GM10266 (cell line): ENCODE measurements around the gene ZG16B.

Experiments
- DNase-seq: peaks from one replicate; pipeline ENCODE4 v3.0.0; 2012; ENCODE audit errors: extremely low spot score
- CTCF ChIP-seq: IDR thresholded peaks from 2 replicates; pipeline ENCODE4 v1.5.1; 2012; ENCODE audit warnings: mild to moderate bottlenecking, low read depth; ENCODE audit not compliant: control insufficient read depth, insufficient read depth; ENCODE audit errors: missing control alignments

Gene ZG16B, protein sequence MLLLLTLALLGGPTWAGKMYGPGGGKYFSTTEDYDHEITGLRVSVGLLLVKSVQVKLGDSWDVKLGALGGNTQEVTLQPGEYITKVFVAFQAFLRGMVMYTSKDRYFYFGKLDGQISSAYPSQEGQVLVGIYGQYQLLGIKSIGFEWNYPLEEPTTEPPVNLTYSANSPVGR

DNA sequence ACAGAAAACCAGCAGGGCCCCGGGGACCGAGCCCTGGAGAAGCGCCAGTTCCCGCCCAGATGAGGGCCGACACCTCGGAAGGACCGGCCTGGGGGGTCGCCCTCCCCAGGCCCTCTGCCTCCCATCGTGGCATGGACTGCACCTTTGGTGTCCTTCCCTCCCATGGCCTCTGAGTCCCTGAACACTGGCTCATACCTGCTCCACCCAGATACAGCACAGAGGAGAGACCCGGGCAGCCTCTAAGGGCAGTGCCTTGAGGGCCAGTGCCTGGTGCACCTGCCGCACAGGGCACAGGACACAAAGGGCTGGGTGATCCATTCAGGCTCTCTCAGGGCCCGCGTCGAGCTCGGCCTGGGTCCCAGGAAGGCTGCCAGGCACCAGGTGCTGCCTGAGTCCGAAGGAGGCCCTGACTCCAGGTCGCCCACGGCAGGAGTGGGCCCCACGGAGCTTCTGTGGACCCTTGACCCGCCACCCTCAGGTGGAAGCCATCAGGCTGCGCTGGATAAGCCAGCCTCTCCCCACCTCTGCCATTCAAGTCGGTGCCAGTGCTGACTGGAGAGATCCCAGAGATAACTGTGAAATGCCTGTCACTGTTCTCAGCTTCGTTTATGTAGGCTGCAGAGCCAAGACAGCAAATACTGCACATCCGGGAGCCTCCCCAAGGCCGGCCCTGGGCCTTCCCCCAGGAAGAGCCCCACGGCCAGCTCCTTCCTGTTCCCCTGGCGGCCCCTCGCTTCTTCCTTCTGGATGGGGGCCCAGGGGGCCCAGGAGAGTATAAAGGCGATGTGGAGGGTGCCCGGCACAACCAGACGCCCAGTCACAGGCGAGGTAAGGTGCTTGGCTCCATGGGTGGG, at the start of gene ZG16B:
TSS of gene ZG16B (plus strand) at position 803 of the 854 bp plus-strand sequence. CDS start 139 bp downstream, outside the sequence.
- no peak for TF ChIP-seq CTCF
- DNase-seq, result peak; percentile 73

DNA sequence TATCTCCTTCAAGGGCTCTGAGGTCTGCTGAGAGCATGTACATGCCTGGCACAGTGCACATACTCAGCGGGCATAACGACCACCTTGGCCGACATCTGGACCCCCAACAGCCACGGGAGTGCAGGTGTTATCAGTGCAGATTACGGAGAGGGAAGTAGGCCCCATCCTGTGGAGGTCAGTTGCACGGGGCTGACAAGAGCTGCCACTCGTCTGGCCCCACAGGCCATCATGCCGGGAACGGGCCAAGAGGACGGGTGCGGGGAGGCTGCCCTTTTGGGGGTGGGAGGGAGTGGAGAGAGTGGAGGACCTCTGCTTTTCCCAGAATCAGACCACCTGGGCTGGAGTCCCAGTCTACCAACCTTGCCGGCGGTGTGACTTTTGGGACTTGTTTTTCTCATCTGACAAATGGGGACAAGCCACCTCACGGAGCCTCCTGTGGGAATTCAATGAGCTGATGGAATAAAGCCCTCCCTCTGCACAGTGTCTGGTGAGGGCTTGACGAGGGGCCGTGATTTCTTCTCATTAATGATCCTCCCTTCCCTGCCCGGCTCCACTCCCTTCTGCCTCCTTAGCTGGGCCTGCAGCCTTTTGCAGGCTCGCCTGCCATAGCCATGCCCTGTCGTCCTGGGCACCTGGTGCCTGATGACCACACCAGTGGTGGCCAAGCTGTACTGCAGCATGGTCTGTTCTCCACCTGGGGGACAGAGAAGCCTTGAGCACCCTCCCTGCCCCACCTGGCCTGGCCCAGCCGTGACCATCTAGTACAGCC, 47.3 kb upstream of the ZG16B start:
- TF ChIP-seq CTCF, result no peak
- no peak for DNase-seq

- TF ChIP-seq CTCF, result no peak
- no peak for DNase-seq
Measured at GRCh38 chr16:2783581-2784357, 46.3 kb upstream of the ZG16B start.

DNA sequence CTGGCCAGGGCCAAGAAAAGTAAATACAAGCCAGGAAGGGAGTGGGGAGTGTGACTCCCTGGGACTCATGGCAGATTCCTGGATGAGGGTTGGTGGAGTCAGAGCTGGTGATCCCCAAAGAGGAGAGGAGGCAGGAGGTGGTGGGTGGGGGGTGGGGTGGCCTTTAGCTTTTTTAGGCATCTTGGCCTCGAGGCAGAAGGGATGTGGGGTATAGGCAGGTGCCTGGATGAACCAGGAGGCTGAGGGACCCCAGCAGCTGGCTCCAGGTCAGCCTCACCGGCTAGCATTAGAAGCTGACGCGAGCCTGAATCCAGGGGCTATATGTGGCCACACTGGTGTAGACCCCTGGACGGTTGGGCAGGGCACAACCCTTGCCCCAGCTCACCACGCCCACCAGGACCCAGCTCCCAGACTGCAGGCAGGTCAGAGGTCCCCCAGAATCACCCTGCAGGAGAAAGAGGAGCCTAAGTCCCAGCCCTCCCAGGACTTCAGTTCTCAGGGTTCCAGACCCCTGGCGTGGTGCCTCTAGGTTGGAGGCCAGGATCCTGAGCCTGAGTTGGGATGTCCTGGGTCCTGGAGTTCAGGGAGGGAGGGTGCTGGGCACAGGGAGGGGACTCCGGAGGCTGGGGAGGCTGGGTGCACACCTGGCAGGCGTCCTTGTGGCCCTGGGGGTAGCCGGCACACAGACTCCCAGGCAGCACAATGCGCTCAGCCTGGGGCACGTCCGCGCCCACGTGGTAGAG, 45.6 kb upstream of the ZG16B start:
- no peak for DNase-seq
- no peak for TF ChIP-seq CTCF

DNA sequence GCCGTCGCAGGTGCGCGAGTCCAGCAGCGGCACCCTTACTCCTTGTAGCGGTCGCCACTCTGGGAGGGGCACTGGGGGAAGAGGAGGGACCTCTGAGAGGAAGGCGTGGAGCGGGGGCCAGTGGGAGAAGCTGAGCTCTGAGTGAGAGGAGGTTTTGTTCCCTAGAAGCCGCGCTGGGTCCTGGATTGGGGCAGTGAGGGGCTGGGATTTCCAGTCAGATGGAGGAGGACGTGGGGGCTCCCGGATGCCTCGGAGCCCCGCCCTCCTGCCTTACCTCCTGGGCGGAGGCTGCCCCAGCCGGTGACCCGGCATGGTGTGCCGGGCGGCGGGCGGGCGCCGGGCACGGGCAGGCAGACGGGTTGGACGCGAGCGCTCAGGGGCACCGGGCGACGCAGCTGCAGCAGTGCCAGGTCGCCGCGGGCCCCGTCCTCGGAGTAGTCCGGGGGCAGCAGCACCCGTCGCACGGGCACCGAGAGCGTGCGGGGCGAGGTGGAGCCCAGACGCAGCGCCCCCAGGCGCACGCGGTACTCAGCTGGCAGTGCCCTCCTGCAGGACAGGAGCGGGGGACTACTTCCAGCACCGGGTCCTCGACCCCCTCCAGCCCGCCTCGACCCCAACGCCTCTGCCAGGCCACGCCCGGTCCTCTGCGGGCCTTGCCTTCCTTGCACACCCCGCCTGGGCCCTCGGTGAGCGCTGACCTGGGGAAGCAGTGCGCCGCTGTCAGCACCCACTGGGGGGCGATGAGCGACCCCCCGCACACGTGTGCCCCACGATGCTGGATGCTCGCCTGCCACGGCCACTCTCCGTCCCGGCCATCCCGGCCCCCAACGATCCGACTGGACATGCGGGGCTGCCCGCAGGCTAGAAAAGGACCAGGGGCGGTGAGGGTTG, 44.8 kb upstream of the ZG16B start:
- no peak for DNase-seq
- no peak for TF ChIP-seq CTCF
